EH (cell line): ENCODE data around the gene AGFG1.
"Not testable (repeated sequence)": the region's sequence is repeated elsewhere in the genome, so short reads cannot be mapped to it uniquely, and the experiment has no call there.

Experiments used
- DNase-seq: peaks from one replicate; pipeline ENCODE4 v3.0.0-alpha.2; 2015; ENCODE audit warnings: low read depth

AGFG1 gene

DNA sequence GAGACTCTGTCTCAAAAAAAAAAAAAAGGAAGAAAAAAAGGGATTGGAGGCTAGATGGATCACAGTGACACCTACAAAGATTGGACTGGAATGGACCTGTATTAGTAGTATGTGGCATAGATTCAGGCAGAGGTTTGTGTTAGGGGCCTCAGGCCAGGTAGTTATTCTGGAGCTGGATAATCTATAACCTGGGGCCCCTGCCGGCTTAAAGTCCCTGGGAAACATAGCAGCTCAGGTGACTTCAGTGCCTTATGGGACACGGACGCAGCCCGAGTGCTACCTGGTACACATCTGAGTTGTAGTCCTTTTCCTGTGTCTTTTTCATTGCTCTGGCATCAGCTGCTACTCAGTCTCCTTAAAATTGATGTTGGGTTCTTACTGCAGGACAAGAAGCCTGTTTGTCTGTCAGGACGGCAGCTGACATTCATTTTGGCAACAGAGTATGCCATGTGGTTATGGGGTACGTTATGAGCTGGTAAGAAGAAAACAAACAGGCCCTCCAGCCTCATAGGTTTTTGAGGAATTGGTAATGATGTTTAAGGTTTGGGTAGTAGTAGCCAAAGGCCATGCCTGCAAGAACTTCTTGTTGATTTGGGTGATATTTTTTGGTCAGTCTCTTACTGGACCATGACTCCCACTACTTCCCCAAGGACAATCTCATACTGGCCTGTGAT is 27.8 kb downstream of the AGFG1 start:
- no peak for DNase-seq

- DNase-seq, result no peak
These were observed 28.3 kb downstream of the AGFG1 start for GRCh38 chr2:227500301-227500630.

DNA sequence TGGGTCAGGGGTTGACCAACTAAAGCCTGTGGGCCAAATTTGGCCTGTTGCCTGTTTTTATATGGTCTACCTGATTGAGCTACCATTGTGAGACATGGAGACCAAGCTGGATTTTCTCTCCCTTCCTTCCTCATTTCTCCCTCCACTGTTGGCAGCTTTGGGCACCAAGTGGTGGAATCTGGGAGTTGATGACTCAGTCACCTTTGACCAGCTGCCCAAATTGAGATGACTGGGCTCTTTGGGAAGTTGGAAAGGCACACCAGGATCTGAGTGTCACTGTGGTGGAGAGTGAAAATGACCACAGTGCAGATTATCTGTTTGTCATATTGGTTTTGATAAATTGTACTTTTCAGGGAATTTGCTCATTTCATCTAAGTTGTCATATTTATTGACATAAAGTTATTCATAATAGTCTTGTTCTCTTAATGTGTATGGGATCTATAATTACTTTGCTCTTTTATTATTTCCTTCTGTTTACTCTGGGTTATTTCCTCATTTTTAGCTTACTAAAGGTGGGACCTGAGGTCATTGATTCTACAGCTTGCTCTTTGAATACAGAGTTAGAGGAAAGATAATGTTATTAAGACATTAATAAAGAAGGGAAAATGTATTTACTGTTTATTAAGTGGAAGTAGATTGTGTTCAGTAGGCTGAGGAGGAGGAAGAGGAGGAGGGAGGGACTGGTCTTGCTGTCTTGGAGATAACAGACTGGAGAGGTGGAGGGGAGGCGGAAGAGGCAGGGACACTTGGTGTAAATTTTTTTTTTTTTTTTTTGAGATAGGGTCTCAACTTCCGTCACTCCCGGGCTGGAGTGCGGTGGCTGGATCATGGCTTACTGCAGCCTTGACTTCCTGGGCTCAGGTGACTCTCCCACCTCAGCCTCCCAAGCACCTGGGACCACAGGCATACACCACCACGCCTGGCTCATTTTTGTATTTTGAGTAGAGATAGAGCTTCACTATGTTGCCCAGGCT is 31.8 kb downstream of the AGFG1 start:
- peak; percentile 82 for DNase-seq

- DNase-seq, result no peak
These were observed 32.7 kb downstream of the AGFG1 start for GRCh38 chr2:227504700-227505099.

- no peak for DNase-seq
These were observed 34.5 kb downstream of the AGFG1 start for GRCh38 chr2:227506456-227506855.

DNA sequence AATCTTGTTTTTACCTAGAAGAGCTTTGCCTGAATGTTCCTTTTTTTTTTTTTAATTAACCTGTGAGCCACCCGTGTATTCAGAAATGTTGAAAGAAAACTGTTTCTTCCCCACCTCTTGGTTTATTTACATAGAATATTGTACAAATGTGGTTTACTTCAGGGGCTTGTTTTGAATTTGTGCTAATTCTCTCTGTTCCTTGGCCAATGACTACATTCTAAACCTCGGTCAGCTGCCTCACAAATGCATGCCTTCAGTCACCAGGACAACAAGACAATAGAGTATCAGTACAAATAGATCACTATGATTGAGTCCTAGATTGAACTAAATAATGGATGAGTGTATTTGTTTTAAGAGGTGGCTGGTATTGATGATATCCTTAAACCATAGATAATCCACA is 36.0 kb downstream of the AGFG1 start:
- no peak for DNase-seq

- no peak for DNase-seq
These were observed 37.1 kb downstream of the AGFG1 start for GRCh38 chr2:227509076-227509475.

DNA sequence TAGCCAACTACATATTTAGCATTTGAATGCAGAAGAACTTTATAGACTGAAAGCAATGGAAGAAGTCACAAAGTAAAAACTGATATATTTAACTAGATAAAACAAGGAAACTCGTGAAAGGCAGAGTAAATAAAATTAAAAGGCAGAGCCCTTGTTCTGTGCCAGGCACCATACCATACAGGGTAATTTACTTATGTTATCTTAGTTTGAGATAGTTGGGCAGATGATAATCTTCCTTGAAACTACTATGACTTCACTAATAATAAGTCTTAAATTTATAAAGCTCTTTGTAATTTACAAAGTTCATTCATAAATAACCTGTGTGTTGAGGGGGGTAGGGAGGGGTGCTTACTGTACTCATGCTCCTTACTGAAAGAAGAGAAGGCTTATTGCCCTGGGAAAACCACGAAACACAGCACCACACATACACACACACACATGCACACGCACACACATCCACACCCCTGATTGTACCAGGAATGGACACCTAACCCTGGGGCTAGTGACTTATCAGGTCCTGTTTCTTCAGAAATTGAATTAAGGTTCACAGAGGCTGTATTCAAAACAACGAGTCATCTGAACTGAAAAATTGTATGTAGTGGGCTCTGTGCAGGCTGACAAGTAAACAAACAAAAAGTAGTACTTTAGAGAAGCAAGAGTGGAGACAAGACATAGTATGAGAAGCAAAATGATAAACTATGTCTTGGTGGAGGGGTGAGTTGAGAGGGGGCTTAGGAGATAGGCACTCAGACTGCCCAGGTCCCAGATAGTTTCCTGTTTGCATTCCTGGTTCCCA is 38.1 kb downstream of the AGFG1 start:
- peak; percentile 49 for DNase-seq

- DNase-seq, result no peak
These were observed 38.6 kb downstream of the AGFG1 start for GRCh38 chr2:227510620-227510958.

GRCh38 chr2:227511239-227511930 is 39.4 kb downstream of the AGFG1 start:
- no peak for DNase-seq

DNA sequence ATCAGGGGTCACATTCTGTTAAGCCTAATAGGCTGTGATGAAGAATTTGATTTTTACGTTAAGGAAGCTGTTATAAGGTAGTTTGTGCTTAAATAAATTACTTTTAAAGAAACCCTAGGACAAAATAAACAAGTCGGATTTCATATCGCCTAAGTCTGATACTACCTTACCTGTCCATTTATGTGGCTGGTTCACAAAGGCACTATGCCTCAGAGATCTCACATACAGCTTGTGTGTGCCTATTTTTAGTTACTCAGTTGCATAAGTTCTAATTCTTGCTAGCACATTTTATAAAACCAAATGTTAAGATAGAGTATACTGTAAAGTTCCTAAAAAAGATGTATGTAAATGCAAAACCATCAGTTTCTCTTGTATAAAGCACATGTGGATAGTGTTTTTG is 40.0 kb downstream of the AGFG1 start:
- DNase-seq, result no peak

- no peak for DNase-seq
These were observed 41.2 kb downstream of the AGFG1 start for GRCh38 chr2:227513113-227513512.

DNA sequence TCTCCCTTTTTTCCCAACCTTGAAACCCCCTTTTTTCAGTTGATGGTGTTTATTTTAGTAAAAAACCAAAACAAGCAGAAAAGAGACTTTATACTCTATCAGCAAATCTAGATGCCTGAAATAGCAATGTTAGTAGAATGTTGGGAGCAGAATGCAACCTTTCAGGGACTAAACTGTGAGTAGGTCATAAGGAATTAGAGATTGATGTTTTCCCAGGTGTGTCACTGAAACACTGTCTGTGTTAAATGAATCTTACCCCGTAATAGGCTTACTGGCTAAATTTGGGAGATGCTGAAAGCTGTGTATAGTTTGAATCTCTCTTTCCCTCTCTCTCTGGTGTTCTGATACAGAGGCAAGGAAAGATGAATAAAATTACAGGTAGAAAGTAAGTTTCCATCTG is 43.8 kb downstream of the AGFG1 start:
- peak; percentile 32 for DNase-seq

- DNase-seq, result no peak
These were observed 45.8 kb downstream of the AGFG1 start for GRCh38 chr2:227517724-227518123.

- peak; percentile 67 for DNase-seq
These were observed 46.4 kb downstream of the AGFG1 start for GRCh38 chr2:227518278-227518865.

GRCh38 chr2:227521178-227521577 is 49.2 kb downstream of the AGFG1 start:
- DNase-seq, result not testable (repeated sequence)

DNA sequence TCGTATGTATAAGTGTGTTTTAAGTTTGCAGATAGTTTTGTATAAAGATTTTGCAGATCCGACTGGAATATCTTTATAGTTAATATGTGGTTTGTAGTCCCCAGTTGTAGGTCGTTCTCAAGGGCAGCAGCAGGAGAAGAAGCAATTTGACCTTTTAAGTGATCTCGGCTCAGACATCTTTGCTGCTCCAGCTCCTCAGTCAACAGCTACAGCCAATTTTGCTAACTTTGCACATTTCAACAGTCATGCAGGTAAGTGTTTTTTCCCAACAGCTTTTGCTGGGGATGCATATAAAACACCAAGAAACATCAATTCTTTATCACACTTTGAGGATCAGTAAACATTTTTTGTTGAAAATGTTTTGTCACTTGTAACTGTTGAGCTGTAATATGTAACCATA is 52.7 kb downstream of the AGFG1 start:
- no peak for DNase-seq

- no peak for DNase-seq
These were observed 55.4 kb downstream of the AGFG1 start for GRCh38 chr2:227527351-227527750.

GRCh38 chr2:227528803-227529202 is 56.8 kb downstream of the AGFG1 start:
- no peak for DNase-seq

- no peak for DNase-seq
These were observed 57.9 kb downstream of the AGFG1 start for GRCh38 chr2:227529871-227530270.

DNA sequence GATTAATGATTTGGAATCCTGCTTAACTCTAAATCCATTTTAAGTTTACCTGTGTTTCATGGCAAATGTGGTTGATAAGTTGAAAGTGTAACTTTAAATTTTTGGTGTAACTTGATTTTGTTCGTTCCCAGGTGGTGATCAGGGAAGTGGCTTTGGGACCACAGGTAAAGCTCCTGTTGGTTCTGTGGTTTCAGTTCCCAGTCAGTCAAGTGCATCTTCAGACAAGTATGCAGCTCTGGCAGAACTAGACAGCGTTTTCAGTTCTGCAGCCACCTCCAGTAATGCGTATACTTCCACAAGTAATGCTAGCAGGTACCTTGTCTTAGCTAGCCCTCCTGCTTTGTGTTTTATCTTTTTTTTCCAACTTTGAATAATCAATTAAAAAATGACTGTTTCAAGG is 62.8 kb downstream of the AGFG1 start:
- DNase-seq, result no peak

DNA sequence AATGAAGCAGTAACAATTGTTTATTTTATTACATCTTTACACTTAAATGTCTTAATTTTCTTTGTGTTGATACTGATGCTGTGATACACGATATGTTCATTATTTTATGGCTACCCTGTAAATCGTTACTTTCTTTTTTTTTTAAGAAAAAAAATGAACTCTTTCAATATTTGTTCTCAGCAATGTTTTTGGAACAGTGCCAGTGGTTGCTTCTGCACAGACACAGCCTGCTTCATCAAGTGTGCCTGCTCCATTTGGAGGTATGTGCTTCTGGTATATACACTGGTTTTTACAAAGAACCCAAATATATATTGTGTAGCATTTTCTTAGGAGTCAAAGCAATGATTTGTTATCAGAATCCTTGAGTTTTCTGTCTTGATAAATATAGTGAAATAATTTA is 64.5 kb downstream of the AGFG1 start:
- DNase-seq, result no peak
